ENCODE measurements around the gene RSAD1.

RSAD1 gene

GRCh38 chr17:50448643-50449042, 30.0 kb upstream of the RSAD1 start:
- Histone ChIP-seq H3K27ac (no peak overlapping the region), H2AFZ (no peak overlapping the region), H3K4me1 (no peaks in the 10 kb centered on the region), H3K9me3 (ENCODE audit: control insufficient read depth, low read length) (no peaks in the 10 kb centered on the region), H3K4me3 (ENCODE audit: low read depth, low read length) (no peak overlapping the region), H3K27me3 (ENCODE audit: control insufficient read depth, insufficient read depth, low read length) (no peaks in the 10 kb centered on the region), H3K79me2 (peaks cover 9% of the 10 kb centered on the region), H3K9ac (no peak overlapping the region), H3K4me2 (ENCODE audit: low read length) (no peak overlapping the region), H3K36me3 (ENCODE audit: control insufficient read depth, insufficient read depth, low read length) (no peaks in the 10 kb centered on the region)
- TF ChIP-seq CTCF (IDR thresholded peaks at IDR 0.05), result no peak

- no peak for TF ChIP-seq CTCF (IDR thresholded peaks at IDR 0.05)
- Histone ChIP-seq H3K27ac (no peak overlapping the region), H2AFZ (no peak overlapping the region), H3K9me3 (ENCODE audit: control insufficient read depth, low read length) (no peaks in the 10 kb centered on the region), H3K79me2 (peaks cover 9% of the 10 kb centered on the region), H3K4me1 (no peaks in the 10 kb centered on the region), H3K4me3 (ENCODE audit: low read depth, low read length) (no peak overlapping the region), H3K36me3 (ENCODE audit: control insufficient read depth, insufficient read depth, low read length) (no peaks in the 10 kb centered on the region), H3K4me2 (ENCODE audit: low read length) (no peak overlapping the region), H3K27me3 (ENCODE audit: control insufficient read depth, insufficient read depth, low read length) (no peaks in the 10 kb centered on the region), H3K9ac (no peak overlapping the region)
Observed at GRCh38 chr17:50451943-50452629, 26.6 kb upstream of the RSAD1 start.

DNA sequence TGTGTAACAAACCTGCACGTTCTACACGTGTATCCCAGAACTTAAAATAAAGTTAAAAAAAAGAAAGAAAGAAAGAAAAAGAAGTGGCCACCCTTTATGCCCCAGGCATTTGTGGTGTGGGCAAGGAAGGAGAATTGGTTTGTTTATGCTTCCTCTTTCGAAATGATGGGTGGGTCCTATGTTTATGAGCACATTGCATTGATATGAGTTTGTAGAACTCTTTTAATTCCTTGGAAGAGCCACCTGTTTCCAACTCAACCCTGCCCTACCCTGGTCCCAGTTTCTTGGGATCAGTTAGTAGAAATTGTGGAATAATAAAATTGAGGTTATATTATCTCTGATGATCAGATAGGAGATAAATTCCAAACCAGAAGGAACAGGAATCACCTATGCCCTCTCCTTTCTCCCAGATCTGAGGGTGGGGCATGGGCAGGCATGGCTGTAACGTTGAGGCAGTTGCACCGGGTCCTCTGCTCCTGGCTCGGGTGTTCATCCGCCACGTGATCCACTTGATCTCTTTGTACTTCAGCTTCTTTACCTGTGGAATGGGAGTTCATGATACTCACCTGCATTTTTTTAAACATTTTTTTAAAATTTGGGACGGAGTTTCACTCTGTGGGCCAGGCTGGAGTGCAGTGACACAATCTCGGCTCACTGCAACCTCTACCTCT, 25.9 kb upstream of the RSAD1 start:
- no peak overlapping the region for H3K4me3 ChIP-seq (ENCODE audit: low read depth, low read length)
- peaks cover 9% of the 10 kb centered on the region for H3K79me2 ChIP-seq
- no peaks in the 10 kb centered on the region for H3K9me3 ChIP-seq (ENCODE audit: control insufficient read depth, low read length)
- no peak overlapping the region for H3K4me2 ChIP-seq (ENCODE audit: low read length)
- no peak overlapping the region for H3K9ac ChIP-seq
- H3K4me1 ChIP-seq, result no peaks in the 10 kb centered on the region
- H3K27me3 ChIP-seq (ENCODE audit: control insufficient read depth, insufficient read depth, low read length), result no peaks in the 10 kb centered on the region
- H3K27ac ChIP-seq, result no peak overlapping the region
- TF ChIP-seq CTCF (IDR thresholded peaks at IDR 0.05), result no peak
- H3K36me3 ChIP-seq (ENCODE audit: control insufficient read depth, insufficient read depth, low read length), result no peaks in the 10 kb centered on the region
- no peak overlapping the region for H2AFZ ChIP-seq

DNA sequence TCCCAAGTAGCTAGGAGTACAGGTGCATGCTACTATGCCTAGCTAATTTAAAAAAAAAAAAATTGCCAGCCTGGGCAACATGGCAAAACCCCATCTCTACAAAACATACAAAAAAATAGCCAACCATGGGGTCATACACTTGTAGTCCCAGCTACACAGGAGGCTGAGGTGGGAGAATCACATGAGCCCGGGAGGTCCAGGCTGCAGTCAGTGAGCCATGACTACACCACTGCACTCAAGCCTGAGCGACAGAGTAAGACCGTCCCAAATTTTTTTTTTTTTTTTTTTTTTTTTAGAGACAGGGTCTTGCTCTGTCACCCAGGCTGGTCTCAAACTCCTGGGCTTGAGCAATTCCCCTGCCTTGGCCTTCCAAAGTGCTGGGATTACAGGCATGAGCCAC, 24.8 kb upstream of the RSAD1 start:
- H3K4me2 ChIP-seq (ENCODE audit: low read length), result no peak overlapping the region
- H3K27ac ChIP-seq, result no peak overlapping the region
- H3K9me3 ChIP-seq (ENCODE audit: control insufficient read depth, low read length), result no peaks in the 10 kb centered on the region
- no peaks in the 10 kb centered on the region for H3K36me3 ChIP-seq (ENCODE audit: control insufficient read depth, insufficient read depth, low read length)
- H3K79me2 ChIP-seq, result peaks cover 9% of the 10 kb centered on the region
- H2AFZ ChIP-seq, result no peak overlapping the region
- H3K27me3 ChIP-seq (ENCODE audit: control insufficient read depth, insufficient read depth, low read length), result no peaks in the 10 kb centered on the region
- H3K9ac ChIP-seq, result no peak overlapping the region
- H3K4me1 ChIP-seq, result no peaks in the 10 kb centered on the region
- H3K4me3 ChIP-seq (ENCODE audit: low read depth, low read length), result no peak overlapping the region
- TF ChIP-seq CTCF (IDR thresholded peaks at IDR 0.05), result no peak

DNA sequence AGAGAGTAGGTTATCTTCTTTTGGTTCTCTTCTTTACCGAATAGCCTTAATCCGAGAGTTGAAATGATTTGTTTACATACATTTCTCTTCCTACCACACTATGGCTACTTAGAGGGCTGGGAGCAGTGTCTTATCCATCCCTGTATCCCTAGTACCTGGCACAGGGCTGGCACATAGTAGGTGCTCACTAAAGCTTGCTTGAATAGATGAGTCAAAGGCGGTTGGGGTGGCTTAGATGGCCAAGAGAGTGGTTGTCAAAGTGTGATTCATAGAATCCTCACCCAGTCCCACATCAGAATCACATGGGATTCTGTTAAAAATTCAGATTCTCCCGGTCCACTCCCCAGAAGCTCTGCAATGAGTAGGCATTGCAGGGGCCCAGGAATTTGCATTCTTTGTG, 21.0 kb upstream of the RSAD1 start:
- Histone ChIP-seq H3K4me3 (ENCODE audit: low read depth, low read length) (no peak overlapping the region), H3K79me2 (no peaks in the 10 kb centered on the region), H3K9ac (no peak overlapping the region), H2AFZ (no peak overlapping the region), H3K9me3 (ENCODE audit: control insufficient read depth, low read length) (no peaks in the 10 kb centered on the region), H3K27ac (no peak overlapping the region), H3K27me3 (ENCODE audit: control insufficient read depth, insufficient read depth, low read length) (no peaks in the 10 kb centered on the region), H3K4me1 (no peaks in the 10 kb centered on the region), H3K36me3 (ENCODE audit: control insufficient read depth, insufficient read depth, low read length) (no peaks in the 10 kb centered on the region), H3K4me2 (ENCODE audit: low read length) (no peak overlapping the region)
- TF ChIP-seq CTCF (IDR thresholded peaks at IDR 0.05), result no peak

Measured in parathyroid adenoma (tissue), 2 donors.